Measurements from ENCODE around the gene RNF224.
"Not testable (repeated sequence)": the region's sequence is repeated elsewhere in the genome, so short reads cannot be mapped to it uniquely, and the experiment has no call there.

The RNF224 gene

DNA sequence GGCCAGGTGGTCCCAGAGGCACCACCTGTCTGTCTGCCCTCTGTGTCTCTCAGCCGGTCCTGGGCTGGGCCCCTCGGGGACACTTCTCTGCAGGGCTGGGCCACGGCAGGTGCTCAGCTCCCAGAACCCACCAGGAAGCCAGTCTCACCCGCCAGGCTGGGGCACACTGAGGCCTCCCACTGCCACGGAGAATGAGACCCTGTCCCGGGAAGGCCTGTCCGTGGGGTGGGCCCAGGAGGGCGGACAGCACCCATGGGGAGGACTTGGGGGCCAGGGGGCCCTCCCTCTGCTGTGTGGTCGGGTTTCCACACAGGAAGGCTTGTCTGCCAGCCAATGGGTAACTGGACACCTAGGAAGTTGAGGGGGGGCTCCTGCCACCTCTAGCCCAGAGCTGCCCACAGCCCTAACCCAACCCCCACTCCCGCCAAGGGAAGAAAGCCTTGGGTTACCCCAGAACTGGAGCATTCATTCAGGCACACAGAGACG lies 9.7 kb downstream of the RNF224 start:
- in situ Hi-C loops (cut with MboI; ENCODE audit: low sequenced_read_pairs), result no loop called here

GRCh38 chr9:137237759-137238726 lies 10.7 kb downstream of the RNF224 start:
- in situ Hi-C loops (cut with MboI; ENCODE audit: low sequenced_read_pairs), result no loop called here

DNA sequence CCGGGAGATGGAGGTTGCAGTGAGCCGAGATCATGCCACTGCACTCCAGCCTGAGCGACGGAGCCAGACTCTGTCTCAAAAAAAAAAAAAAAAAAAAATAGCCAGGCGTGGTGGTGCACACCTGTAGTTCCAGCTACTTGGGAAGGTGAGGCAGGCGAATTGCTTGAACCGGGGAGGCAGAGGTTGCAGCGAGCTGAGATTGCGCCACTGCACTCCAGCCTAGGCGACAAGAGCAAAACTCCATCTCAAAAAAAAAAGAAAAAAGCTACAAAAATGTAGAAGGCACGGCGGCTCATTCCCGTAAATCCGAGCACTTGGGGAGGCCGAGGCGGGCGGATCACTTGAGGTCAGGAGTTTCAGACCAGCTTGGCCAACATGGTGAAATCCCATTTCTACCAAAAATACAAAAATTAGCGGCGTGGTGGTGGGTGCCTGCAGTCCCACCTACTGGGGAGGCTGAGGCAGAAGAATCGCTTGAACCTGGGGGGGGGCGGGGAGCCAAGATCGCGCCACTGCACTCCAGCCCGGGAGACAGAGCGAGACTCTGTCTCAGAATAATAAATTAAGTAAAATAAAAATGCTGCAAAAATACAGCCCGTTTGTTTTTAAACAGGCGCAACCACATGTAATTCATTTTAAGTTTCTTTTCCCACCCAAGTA lies 12.4 kb downstream of the RNF224 start:
- in situ Hi-C loops (cut with MboI; ENCODE audit: low sequenced_read_pairs), result not testable (repeated sequence)

GRCh38 chr9:137240318-137240840 lies 13.1 kb downstream of the RNF224 start:
- in situ Hi-C loops (cut with MboI; ENCODE audit: low sequenced_read_pairs), result no loop called here

DNA sequence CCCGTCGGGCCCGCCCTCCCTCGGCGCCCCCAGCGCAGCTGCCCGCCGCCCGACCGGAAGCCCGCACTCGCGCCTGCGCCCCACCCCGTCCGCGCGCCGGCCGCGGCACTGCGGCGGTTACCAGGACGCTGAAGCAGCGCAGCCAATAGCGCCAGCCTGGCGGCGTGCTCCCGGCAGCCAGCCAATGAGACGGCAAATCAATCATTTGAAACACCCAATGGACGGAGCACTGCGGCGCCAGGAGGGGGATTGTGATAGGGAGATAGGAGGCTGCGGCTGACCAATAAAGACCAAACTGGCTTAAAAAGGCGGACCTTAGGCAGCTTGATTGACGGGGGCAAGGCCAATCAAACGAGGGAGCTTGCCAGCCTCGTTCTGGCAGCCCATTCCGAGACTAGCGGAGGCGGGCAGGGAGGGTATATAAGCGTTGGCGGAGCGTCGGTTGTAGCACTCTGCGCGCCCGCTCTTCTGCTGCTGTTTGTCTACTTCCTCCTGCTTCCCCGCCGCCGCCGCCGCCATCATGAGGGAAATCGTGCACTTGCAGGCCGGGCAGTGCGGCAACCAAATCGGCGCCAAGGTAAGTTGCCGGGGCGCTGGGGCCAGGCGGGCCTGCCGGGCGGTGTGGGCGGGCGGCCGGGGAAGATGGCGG lies 13.7 kb downstream of the RNF224 start, which contains the start of gene TUBB4B:
Gene TUBB4B, plus strand, starts transcription at position 447 of the 649 bp plus-strand sequence. Its CDS starts 74 bp downstream, at position 521.
- in situ Hi-C loops (cut with MboI; ENCODE audit: low sequenced_read_pairs), result no loop called here

DNA sequence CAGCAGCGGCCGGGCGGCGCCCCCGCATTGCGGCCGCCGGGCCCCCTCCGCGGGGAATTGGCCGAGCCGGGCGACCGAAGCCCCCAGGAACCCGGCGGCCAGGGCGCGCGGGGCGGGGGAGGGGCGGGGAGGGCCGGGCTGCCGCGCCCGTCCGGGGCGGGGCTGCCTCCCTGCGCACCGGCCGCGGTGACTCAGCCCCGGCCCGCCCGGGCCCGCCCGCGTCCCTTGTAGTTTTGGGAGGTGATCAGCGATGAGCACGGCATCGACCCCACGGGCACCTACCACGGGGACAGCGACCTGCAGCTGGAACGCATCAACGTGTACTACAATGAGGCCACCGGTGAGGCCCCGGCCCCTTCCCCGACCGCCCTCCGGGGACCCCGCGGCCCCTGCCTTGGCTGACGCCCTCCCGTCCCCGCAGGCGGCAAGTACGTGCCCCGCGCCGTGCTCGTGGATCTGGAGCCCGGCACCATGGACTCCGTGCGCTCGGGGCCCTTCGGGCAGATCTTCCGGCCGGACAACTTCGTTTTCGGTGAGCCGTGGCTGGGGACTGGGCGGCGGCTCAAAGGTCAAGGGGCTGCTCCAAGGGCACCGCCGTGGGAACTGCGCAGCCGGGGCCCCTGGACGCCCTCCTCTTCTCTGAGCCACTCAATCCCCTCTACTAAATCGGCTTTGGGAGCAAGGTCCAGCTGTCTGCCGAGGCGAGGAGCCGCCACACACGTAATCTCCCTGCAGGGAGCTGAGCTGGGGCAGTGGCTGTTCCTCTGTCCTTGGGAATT lies 14.4 kb downstream of the RNF224 start:
- in situ Hi-C loops (cut with MboI; ENCODE audit: low sequenced_read_pairs), result no loop called here

- in situ Hi-C loops (cut with MboI; ENCODE audit: low sequenced_read_pairs), result no loop called here
Measured at GRCh38 chr9:137242269-137243203, 15.2 kb downstream of the RNF224 start.

GRCh38 chr9:137243266-137243625 lies 15.9 kb downstream of the RNF224 start:
- in situ Hi-C loops (cut with MboI; ENCODE audit: low sequenced_read_pairs), result not testable (repeated sequence)

DNA sequence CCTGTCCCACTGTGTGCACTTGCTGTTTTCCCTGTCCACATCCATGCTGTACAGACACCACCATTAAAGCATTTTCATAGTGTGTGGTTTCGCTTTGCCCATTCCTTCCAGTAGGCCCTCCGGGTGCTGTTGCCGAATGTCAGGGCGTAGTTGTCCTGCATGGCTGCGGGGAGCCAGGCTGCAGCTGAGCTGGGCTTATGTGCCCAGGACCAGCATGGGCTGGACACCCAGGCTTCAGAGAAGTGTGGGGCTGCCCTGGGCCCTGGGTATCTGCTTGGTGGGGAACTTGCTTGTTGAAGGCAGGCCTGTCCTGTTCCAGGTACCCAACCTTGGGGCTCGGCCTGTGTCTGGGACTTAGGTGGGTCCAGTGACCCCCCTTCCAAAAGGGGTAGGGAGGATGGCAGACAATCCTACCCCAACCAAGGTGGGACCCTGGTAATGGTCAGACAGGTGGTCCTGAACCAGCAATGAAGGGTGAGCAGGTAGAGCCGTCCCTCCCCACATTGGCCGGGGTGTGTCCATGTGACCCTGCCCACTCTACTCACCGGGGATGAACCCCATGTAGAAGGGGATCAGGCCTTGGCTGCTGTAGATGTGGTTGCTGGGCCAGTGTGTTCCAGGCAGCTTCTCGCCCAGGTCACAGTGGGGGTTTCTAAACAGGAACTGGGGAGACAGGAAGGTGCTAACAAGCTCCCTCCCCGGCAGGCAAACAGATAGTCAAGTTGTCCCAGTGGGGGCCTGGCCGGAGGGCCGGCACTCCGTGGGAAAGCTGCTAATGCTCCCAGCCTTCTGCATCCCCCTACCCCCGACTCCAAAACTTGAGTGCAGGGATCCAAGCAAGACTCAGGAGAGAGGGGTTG lies 16.6 kb downstream of the RNF224 start:
- in situ Hi-C loops (cut with MboI; ENCODE audit: low sequenced_read_pairs), result no loop called here

- in situ Hi-C loops (cut with MboI; ENCODE audit: low sequenced_read_pairs), result no loop called here
Measured at GRCh38 chr9:137244486-137245449, 17.5 kb downstream of the RNF224 start.

GRCh38 chr9:137245450-137246421 lies 18.4 kb downstream of the RNF224 start:
- in situ Hi-C loops (cut with MboI; ENCODE audit: low sequenced_read_pairs), result no loop called here

GRCh38 chr9:137247135-137247915 lies 20.0 kb downstream of the RNF224 start:
- in situ Hi-C loops (cut with MboI; ENCODE audit: low sequenced_read_pairs), result no loop called here

GRCh38 chr9:137247916-137248175 lies 20.5 kb downstream of the RNF224 start:
- in situ Hi-C loops (cut with MboI; ENCODE audit: low sequenced_read_pairs), result no loop called here

- in situ Hi-C loops (cut with MboI; ENCODE audit: low sequenced_read_pairs), result no loop called here
Measured at GRCh38 chr9:137250329-137251193, 23.3 kb downstream of the RNF224 start.

DNA sequence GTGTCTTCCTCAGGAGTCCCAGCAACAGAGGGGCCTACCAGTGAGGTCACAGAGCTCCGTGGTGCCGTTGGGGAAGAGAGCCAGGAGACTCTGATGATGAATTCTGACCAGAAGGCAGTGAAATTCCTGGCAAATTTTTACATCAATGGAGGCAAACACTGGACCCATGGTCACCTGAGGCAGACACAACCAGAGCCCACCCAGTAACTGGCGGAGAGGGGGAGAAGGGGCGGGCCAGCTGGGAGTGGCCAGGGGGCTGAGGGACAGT lies 23.8 kb downstream of the RNF224 start, which contains the start of gene STPG3:
Gene STPG3, plus strand, starts transcription at position 93 of the 268 bp plus-strand sequence. Its CDS starts 1 bp downstream, at position 94.
- in situ Hi-C loops (cut with MboI; ENCODE audit: low sequenced_read_pairs), result no loop called here
